Keratinocyte (primary cell): ENCODE data around the gene PKNOX1.

Experiments
- CTCF ChIP-seq, 3 experiments: IDR thresholded peaks in 1 of 3; conservative IDR thresholded peaks in 1 of 3; optimal IDR thresholded peaks in 1 of 3; 2 replicates in 2 of 3; 3 replicates in 1 of 3; pipeline versions ENCODE3 to v1.5.1; 2011; ENCODE audit warnings: low read length in 3 of 3, mild to moderate bottlenecking in 3 of 3, moderate library complexity in 2 of 3, control low read depth in 1 of 3, inconsistent platforms in 1 of 3; ENCODE audit not compliant: insufficient read depth in 2 of 3; ENCODE audit errors: extremely low read depth in 1 of 3
- EZH2 ChIP-seq: IDR thresholded peaks from one replicate; pipeline ENCODE4 v1.6.1; 2012; ENCODE audit warnings: inconsistent platforms, mild to moderate bottlenecking, low read length, moderate library complexity

GRCh38 chr21:43005635-43006034, 31.3 kb downstream of the PKNOX1 start:
- TF ChIP-seq CTCF (optimal IDR thresholded peaks at IDR 0.05 in 1 of 3, IDR thresholded peaks at IDR 0.05 in 1 of 3, conservative IDR thresholded peaks at IDR 0.05 in 1 of 3; ENCODE audit: extremely low read depth in 1 of 3, insufficient read depth in 2 of 3, low read length in 3 of 3) (no peak), EZH2 (no peak)
